Measurements from ENCODE around the gene GRM7.

- TF ChIP-seq GATA3 (IDR thresholded peaks at IDR 0.05; ENCODE audit: low read depth, low read length) (no peak), GATA2 (IDR thresholded peaks at IDR 0.05; ENCODE audit: low read depth, low read length) (no peak)
Measured at GRCh38 chr3:6965881-6966280, 105.0 kb downstream of the GRM7 start.

Data from SH-SY5Y (cell line).